Omental fat pad (tissue), 4 donors: Measurements from ENCODE around the gene NAA80. TPM values are rescaled to one million over a fixed set of nuclear protein-coding genes. Genes with fewer than 3 reads are reported as not detected.
"Not testable (repeated sequence)": the region's sequence is repeated elsewhere in the genome, so short reads cannot be mapped to it uniquely, and the experiment has no call there.

Experiments used
- ATAC-seq: fragments of 150-250 bp; one replicate; pipeline ENCODE4 v1.9.1; 2016; ENCODE audit warnings: mild to moderate bottlenecking, moderate library complexity; ENCODE audit not compliant: low FRiP score
- DNase-seq: peaks from one replicate; pipeline ENCODE4 v3.0.0-alpha.2; 2019; ENCODE audit warnings: low spot score
- total RNA-seq, 4 donors: library from RNA; depleted of rRNA; stranded (reverse); fragments of >200 nt; gene quantifications; one replicate each; pipeline ENCODE4 v1.1.0, GENCODE V29; 2016
- TF ChIP-seq, protein P1 (sequence below), 3 donors: fragments of 450-650 bp; IDR thresholded peaks; one replicate each; pipeline ENCODE4 v1.5.1; 2016 to 2017; ENCODE audit warnings: antibody characterized with exemption in 3 of 3, mild to moderate bottlenecking in 3 of 3, moderate library complexity in 2 of 3

NAA80 gene
- total RNA-seq, 4 donors from 2014 or later, result 3.4 to 8.4 (median 5.3) TPM

DNA sequence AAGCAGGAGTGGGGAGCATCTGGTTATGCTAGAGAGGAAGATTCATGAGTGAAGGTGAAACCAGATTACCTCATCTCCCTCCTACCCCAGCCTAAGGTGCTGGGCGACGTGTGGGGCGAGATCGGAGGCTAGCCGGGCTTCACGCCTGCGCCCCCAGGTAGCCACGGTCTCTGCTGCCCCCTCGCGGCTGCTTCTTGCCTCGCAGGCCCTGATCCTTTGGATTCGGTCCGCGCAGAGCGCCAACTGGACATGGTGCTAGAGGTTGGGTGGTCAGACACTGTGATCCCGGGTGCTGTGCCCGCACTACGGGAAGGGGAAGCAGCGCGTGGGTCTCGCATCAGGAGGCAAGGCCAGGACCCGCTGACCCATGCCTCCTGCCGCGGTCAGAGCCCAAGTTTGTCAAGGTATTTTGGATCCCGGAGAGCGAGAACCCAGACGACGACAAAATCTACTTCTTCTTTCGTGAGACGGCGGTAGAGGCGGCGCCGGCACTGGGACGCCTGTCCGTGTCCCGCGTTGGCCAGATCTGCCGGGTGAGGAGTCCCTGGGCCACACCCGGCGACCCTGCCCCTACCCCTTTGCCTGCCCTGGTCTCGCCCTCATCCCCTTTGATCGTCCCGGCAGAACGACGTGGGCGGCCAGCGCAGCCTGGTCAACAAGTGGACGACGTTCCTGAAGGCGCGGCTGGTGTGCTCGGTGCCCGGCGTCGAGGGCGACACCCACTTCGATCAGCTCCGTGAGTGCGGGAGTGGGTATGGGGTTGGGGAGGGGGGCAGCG lies 26.1 kb downstream of the NAA80 start:
- peak; percentile 50 for ATAC-seq
- TF ChIP-seq, protein P1, sequence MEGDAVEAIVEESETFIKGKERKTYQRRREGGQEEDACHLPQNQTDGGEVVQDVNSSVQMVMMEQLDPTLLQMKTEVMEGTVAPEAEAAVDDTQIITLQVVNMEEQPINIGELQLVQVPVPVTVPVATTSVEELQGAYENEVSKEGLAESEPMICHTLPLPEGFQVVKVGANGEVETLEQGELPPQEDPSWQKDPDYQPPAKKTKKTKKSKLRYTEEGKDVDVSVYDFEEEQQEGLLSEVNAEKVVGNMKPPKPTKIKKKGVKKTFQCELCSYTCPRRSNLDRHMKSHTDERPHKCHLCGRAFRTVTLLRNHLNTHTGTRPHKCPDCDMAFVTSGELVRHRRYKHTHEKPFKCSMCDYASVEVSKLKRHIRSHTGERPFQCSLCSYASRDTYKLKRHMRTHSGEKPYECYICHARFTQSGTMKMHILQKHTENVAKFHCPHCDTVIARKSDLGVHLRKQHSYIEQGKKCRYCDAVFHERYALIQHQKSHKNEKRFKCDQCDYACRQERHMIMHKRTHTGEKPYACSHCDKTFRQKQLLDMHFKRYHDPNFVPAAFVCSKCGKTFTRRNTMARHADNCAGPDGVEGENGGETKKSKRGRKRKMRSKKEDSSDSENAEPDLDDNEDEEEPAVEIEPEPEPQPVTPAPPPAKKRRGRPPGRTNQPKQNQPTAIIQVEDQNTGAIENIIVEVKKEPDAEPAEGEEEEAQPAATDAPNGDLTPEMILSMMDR (IDR thresholded peaks at IDR 0.05), result peak in 2 of 3 donors; percentile 94 to 97
- DNase-seq, result peak; percentile 92

- ATAC-seq, DNase-seq: not testable (repeated sequence)
These were observed 26.7 kb downstream of the NAA80 start for GRCh38 chr3:50272538-50272910.

DNA sequence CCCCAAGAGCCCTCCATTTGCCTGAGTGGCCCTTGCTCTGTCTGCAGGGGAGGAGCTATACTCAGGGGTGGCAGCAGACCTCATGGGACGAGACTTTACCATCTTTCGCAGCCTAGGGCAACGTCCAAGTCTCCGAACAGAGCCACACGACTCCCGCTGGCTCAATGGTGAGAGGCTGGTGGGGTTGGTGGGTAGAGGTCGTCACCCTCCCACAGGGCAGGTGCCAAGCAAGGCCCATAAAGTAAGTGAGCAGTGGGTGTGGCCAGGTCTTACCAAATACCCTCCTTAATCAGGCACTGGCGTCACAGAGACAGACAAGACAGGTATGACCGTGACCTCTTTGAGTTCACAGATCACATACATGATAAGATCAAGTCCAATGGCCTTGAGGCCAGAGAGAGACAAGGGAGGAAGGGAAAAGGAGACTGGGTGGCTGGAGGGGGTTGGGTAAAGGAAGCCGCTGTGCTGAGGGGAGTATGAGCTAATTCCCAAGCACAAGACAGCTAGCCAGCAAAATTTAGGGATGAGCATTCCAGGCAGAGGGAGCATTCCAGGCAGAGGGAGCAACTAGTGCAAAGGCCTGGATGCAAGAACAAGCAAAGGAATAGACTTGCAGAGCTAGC lies 27.8 kb downstream of the NAA80 start:
- no peak for DNase-seq
- ATAC-seq, result no peak
- TF ChIP-seq, protein P1 (IDR thresholded peaks at IDR 0.05), result no peak

- peak; percentile 20 for ATAC-seq
- DNase-seq, result no peak
- TF ChIP-seq, protein P1 (IDR thresholded peaks at IDR 0.05), result no peak
These were observed 28.6 kb downstream of the NAA80 start for GRCh38 chr3:50270422-50271224.

DNA sequence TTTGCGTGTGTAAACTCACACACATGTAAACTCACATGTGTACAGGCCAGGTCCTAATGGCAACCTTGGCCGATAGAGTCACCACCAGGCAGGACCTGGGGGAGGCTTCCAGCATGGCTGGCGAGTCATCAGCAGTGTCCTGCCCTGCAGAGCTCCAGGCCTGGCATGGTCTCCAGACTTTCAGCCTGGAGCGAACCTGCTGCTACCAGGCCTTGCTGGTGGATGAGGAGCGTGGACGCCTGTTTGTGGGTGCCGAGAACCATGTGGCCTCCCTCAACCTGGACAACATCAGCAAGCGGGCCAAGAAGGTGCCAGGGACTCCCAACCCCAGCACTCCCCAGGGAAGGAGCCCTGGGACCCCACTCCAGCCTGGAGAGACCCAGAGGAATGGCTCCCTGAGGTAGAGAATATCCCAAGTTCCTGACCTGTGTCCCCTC lies 29.2 kb downstream of the NAA80 start:
- DNase-seq, result no peak
- no peak for ATAC-seq
- TF ChIP-seq, protein P1 (IDR thresholded peaks at IDR 0.05), result no peak

DNA sequence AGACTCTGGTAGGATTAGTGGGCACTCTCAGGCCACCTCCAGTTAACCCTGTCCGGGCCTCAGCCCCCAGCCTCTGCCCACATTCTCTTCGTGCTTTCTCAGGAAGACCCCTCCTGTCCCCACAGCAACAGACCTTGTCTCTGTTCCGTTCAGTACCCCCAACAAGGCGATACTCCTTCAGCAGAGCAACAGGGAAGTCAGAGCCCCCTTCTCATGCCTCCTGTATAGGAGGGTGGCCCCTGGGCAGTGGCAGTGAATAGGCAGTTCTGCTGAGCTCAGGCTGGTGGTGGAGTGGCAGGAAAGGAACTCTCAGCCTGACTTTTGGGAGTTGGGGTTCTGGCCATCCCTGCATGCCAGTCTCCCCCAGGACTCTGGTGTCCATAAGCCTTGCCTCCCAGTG lies 29.7 kb downstream of the NAA80 start:
- DNase-seq, result no peak
- TF ChIP-seq, protein P1 (IDR thresholded peaks at IDR 0.05), result no peak
- ATAC-seq, result no peak

DNA sequence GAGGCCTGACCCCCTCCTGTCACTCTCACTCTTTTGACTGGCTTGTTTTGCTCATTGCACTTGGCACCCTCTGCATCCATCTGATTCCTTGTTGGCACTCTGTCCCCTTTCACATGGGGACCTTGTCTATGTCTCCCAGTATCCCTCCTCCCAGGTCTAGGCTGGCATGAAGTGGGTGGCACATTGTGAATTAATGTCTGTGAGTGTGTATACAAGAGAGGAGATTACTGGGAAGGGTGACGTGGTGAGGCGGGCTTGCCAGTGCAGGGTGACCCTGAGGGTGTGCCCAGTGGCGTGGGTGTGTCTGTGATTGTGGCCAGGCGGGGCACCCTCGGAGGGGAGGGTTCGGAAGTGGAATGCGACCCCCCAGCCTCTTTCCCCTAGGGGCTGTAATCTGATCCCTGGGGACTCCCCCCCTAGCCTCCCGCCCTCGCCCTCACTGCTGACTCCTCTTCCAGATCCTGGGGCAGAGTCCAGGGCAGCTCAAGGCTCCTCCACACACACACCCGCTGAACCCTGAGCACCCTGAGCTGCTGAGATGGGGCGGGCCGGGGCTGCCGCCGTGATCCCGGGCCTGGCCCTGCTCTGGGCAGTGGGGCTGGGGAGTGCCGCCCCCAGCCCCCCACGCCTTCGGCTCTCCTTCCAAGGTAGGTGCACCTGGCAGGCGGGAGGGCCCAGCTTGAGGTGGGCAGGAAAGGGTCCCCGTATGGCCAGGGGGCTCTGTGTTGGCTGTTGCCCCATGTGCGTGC lies 30.3 kb downstream of the NAA80 start, which contains the start of gene SEMA3B:
TSS of gene SEMA3B (plus strand) at position 445 of the 749 bp plus-strand sequence. CDS start at position 539, 94 bp downstream.
- TF ChIP-seq, protein P1 (IDR thresholded peaks at IDR 0.05), result no peak
- peak; percentile 6 for ATAC-seq
- no peak for DNase-seq
